Uterus (tissue), 2 donors: Measurements from ENCODE around the gene MCOLN2.
"Not testable (repeated sequence)": the region's sequence is repeated elsewhere in the genome, so short reads cannot be mapped to it uniquely, and the experiment has no call there.

Source experiments
- POLR2A ChIP-seq, 2 donors: fragments of 450-650 bp; IDR thresholded peaks; one replicate each; pipeline ENCODE4 v1.6.1; 2016; ENCODE audit warnings: antibody characterized with exemption in 2 of 2, mild to moderate bottlenecking in 1 of 2, moderate library complexity in 1 of 2
- TF ChIP-seq, protein P1 (sequence below), 4 experiments: fragments of 200-600 bp in 2 of 4; fragments of 450-650 bp in 2 of 4; sonication (generic) in 2 of 4; IDR thresholded peaks; one replicate each; pipeline ENCODE4 v1.5.1; 2016 to 2019; ENCODE audit warnings: antibody characterized with exemption in 4 of 4, mild to moderate bottlenecking in 2 of 4, moderate library complexity in 1 of 4

DNA sequence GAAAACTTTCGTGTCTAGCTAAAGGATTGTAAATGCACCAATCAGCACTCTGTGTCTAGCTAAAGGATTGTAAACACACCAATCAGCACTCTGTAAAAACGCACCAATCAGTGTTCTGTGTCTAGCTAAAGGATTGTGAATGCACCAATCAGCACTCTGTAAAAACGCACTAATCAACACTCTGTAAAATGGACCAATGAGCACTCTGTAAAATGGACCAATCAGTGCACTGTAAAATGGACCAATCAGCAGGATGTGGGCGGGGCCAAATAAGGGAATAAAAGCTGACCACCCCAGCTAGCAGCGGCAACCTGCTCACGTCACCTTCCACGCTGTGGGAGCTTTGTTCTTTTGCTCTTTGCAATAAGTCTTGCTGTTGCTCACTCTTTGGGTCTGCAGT is 94.2 kb downstream of the MCOLN2 start:
- TF ChIP-seq, protein P1, sequence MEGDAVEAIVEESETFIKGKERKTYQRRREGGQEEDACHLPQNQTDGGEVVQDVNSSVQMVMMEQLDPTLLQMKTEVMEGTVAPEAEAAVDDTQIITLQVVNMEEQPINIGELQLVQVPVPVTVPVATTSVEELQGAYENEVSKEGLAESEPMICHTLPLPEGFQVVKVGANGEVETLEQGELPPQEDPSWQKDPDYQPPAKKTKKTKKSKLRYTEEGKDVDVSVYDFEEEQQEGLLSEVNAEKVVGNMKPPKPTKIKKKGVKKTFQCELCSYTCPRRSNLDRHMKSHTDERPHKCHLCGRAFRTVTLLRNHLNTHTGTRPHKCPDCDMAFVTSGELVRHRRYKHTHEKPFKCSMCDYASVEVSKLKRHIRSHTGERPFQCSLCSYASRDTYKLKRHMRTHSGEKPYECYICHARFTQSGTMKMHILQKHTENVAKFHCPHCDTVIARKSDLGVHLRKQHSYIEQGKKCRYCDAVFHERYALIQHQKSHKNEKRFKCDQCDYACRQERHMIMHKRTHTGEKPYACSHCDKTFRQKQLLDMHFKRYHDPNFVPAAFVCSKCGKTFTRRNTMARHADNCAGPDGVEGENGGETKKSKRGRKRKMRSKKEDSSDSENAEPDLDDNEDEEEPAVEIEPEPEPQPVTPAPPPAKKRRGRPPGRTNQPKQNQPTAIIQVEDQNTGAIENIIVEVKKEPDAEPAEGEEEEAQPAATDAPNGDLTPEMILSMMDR (IDR thresholded peaks at IDR 0.05) = not testable (repeated sequence)
- not testable (repeated sequence) for TF ChIP-seq POLR2A (IDR thresholded peaks at IDR 0.05)
